Fibroblast of lung (primary cell): ENCODE measurements around the gene WDR7. TPM values are rescaled to one million over a fixed set of nuclear protein-coding genes. Genes with fewer than 3 reads are reported as not detected.

Experiments used
- DNase-seq, 2 donors: peaks; one replicate each; pipeline versions ENCODE4 v3.0.0 to v3.0.0-alpha.2; 2010; ENCODE audit warnings: low read depth in 2 of 2
- H2AFZ ChIP-seq: 2 replicates; pipeline ENCODE4 v1.5.1; 2012; ENCODE audit warnings: low read length, control low read depth, inconsistent platforms
- H3K27ac ChIP-seq: 2 replicates; pipeline ENCODE4 v1.5.1; 2011; ENCODE audit warnings: low read length, control low read depth; ENCODE audit not compliant: insufficient read depth
- H3K27me3 ChIP-seq: 2 replicates; pipeline ENCODE4 v1.5.1; 2011; ENCODE audit warnings: mild to moderate bottlenecking, low read length; ENCODE audit not compliant: control insufficient read depth, insufficient read depth
- H3K36me3 ChIP-seq: 2 replicates; pipeline ENCODE4 v1.5.1; 2011; ENCODE audit warnings: low read length; ENCODE audit not compliant: control insufficient read depth, insufficient read depth
- H3K4me1 ChIP-seq: 2 replicates; pipeline ENCODE4 v1.5.1; 2011; ENCODE audit warnings: low read length; ENCODE audit not compliant: control insufficient read depth, insufficient read depth; ENCODE audit errors: extremely low read depth
- H3K4me2 ChIP-seq: 2 replicates; pipeline ENCODE4 v1.5.1; 2011; ENCODE audit warnings: low read length, control low read depth; ENCODE audit not compliant: insufficient read depth; ENCODE audit errors: extremely low read depth
- H3K4me3 ChIP-seq, 4 experiments: fragments of 200-600 bp in 1 of 4; sonication (generic) in 1 of 4; replicated peaks in 1 of 4; 2 replicates each; pipeline ENCODE4 v1.5.1; 2011 to 2016; ENCODE audit warnings: low read length in 4 of 4, low read depth in 3 of 4, mild to moderate bottlenecking in 3 of 4, control low read depth in 2 of 4, inconsistent platforms in 1 of 4, mixed read lengths in 1 of 4; ENCODE audit not compliant: insufficient read depth in 1 of 4; ENCODE audit errors: control extremely low read depth in 1 of 4
- H3K79me2 ChIP-seq: 2 replicates; pipeline ENCODE4 v1.5.1; 2012; ENCODE audit warnings: mild to moderate bottlenecking, low read length, inconsistent platforms; ENCODE audit not compliant: control insufficient read depth, insufficient read depth
- H3K9ac ChIP-seq: 2 replicates; pipeline ENCODE4 v1.5.1; 2011; ENCODE audit warnings: mild to moderate bottlenecking, low read length, control low read depth; ENCODE audit not compliant: insufficient read depth
- H3K9me3 ChIP-seq: 2 replicates; pipeline ENCODE4 v1.5.1; 2012; ENCODE audit warnings: low read depth, low read length; ENCODE audit not compliant: control insufficient read depth, insufficient read depth
- H4K20me1 ChIP-seq: 2 replicates; pipeline ENCODE4 v1.5.1; 2011; ENCODE audit warnings: low read length; ENCODE audit not compliant: control insufficient read depth, insufficient read depth; ENCODE audit errors: extremely low read depth
- CTCF ChIP-seq, 2 donors: IDR thresholded peaks in 1 of 2; conservative IDR thresholded peaks in 1 of 2; 1 replicate in 1 of 2; 2 replicates in 1 of 2; pipeline ENCODE4 v1.5.1; 2011 to 2012; ENCODE audit warnings: low read length in 2 of 2, control low read depth in 1 of 2, inconsistent platforms in 1 of 2, low read depth in 1 of 2, mild to moderate bottlenecking in 1 of 2
- EZH2 ChIP-seq: IDR thresholded peaks from 2 replicates; pipeline ENCODE4 v1.5.1; 2012; ENCODE audit warnings: low read length, control low read depth, mild to moderate bottlenecking; ENCODE audit errors: missing control alignments
- polyA plus RNA-seq, 2 donors: library from polyadenylated mRNA; depleted of rRNA in 1 of 2; stranded (reverse) in 1 of 2; unstranded in 1 of 2; fragments of >200 nt; gene quantifications; 2 replicates each; pipeline ENCODE4 v1.2.1, GENCODE V29; 2011 to 2012; ENCODE audit warnings: missing spikeins in 1 of 2
- total RNA-seq: library from RNA; depleted of rRNA; stranded (reverse); fragments of >200 nt; gene quantifications from 2 replicates; pipeline ENCODE4 v1.2.1, GENCODE V29; 2014

Gene WDR7
- total and polyA plus RNA-seq, 2 donors (not counting 1 experiment from before 2014, with no cell fraction given): 7.2 to 27.2 TPM

DNA sequence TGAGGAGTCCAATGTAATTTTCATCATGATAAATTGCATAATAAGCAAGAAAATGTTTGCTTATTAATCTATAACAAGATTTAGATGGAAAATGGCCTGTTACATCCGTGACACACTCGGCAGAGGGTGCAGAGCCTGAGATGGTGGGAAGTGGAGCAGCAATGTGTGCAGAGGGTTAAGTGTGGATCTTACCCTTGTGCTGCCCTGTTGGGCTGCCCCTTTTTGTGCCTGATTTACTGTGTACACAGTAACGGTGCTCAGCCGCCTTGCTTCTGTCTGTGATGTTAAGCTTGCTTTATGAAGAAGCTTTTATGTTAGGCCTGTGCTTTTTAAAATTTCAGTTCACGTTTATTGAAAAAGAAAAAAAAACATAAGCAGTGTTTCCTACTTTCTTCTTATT lies 275.6 kb downstream of the WDR7 start:
- Histone ChIP-seq H3K4me2 (no peak overlapping the region), H4K20me1 (no peaks in the 10 kb centered on the region), H3K9ac (no peak overlapping the region), H3K27ac (no peak overlapping the region), H3K4me1 (no peaks in the 10 kb centered on the region), H3K4me3 (no peak overlapping the region), H2AFZ (no peak overlapping the region), H3K79me2 (no peaks in the 10 kb centered on the region), H3K27me3 (no peaks in the 10 kb centered on the region), H3K36me3 (no peaks in the 10 kb centered on the region), H3K9me3 (no peaks in the 10 kb centered on the region)
- no peak for DNase-seq
- TF ChIP-seq CTCF (conservative IDR thresholded peaks at IDR 0.05 in 1 of 2, IDR thresholded peaks at IDR 0.05 in 1 of 2; ENCODE audit: low read depth in 1 of 2, low read length in 2 of 2) (no peak), EZH2 (no peak)

- H3K4me2 ChIP-seq: no peak overlapping the region
- no peak overlapping the region for H3K27ac ChIP-seq
- H3K36me3 ChIP-seq: no peaks in the 10 kb centered on the region
- no peaks in the 10 kb centered on the region for H3K4me1 ChIP-seq
- H3K9ac ChIP-seq: no peak overlapping the region
- TF ChIP-seq EZH2 (no peak), CTCF (conservative IDR thresholded peaks at IDR 0.05 in 1 of 2, IDR thresholded peaks at IDR 0.05 in 1 of 2; ENCODE audit: low read depth in 1 of 2, low read length in 2 of 2) (no peak)
- no peaks in the 10 kb centered on the region for H4K20me1 ChIP-seq
- no peak overlapping the region for H3K4me3 ChIP-seq
- no peak overlapping the region for H2AFZ ChIP-seq
- no peak for DNase-seq
- no peaks in the 10 kb centered on the region for H3K27me3 ChIP-seq
- H3K79me2 ChIP-seq: no peaks in the 10 kb centered on the region
- H3K9me3 ChIP-seq: no peaks in the 10 kb centered on the region
Measured at GRCh38 chr18:56927786-56928185, 276.6 kb downstream of the WDR7 start.

- Histone ChIP-seq H3K9me3 (no peaks in the 10 kb centered on the region), H4K20me1 (no peaks in the 10 kb centered on the region), H3K4me2 (no peak overlapping the region), H3K79me2 (no peaks in the 10 kb centered on the region), H3K27ac (no peak overlapping the region), H3K27me3 (no peaks in the 10 kb centered on the region), H3K36me3 (no peaks in the 10 kb centered on the region), H3K9ac (no peak overlapping the region), H3K4me1 (no peaks in the 10 kb centered on the region), H3K4me3 (no peak overlapping the region), H2AFZ (no peak overlapping the region)
- DNase-seq: no peak
- TF ChIP-seq CTCF (conservative IDR thresholded peaks at IDR 0.05 in 1 of 2, IDR thresholded peaks at IDR 0.05 in 1 of 2; ENCODE audit: low read depth in 1 of 2, low read length in 2 of 2): no peak
- TF ChIP-seq EZH2: no peak
Measured at GRCh38 chr18:56929886-56930285, 278.7 kb downstream of the WDR7 start.
